CD14-positive monocyte (primary cell): Measurements from ENCODE around the gene ABHD17C. TPM values are rescaled to one million over a fixed set of nuclear protein-coding genes. Genes with fewer than 3 reads are reported as not detected.

ENCODE experiments used
- DNase-seq, 3 donors: peaks; one replicate each; pipeline ENCODE4 v3.0.0-alpha.2; 2011 to 2022
- H2AFZ ChIP-seq: 2 replicates; pipeline ENCODE4 v1.6.0; 2012; ENCODE audit warnings: mild to moderate bottlenecking, low read depth, low read length, inconsistent platforms; ENCODE audit not compliant: insufficient read depth, poor library complexity, severe bottlenecking
- H3K27ac ChIP-seq, 2 donors: 1 replicate in 1 of 2; 2 replicates in 1 of 2; pipeline ENCODE4 v1.5.1; 2012 to 2013; ENCODE audit warnings: low read length in 2 of 2, control low read depth in 1 of 2, inconsistent platforms in 1 of 2, low read depth in 1 of 2, mild to moderate bottlenecking in 1 of 2
- H3K27me3 ChIP-seq, 2 donors: one replicate each; pipeline versions ENCODE4 v1.6.0 to v1.6.1; 2011 to 2013; ENCODE audit warnings: low read length in 2 of 2; ENCODE audit not compliant: control insufficient read depth in 2 of 2, insufficient read depth in 2 of 2
- H3K36me3 ChIP-seq, 2 donors: replicated peaks in 1 of 2; 1 replicate in 1 of 2; 2 replicates in 1 of 2; pipeline versions ENCODE4 v1.5.1 to v1.6.1; 2012 to 2013; ENCODE audit warnings: low read length in 2 of 2, control low read depth in 1 of 2, inconsistent platforms in 1 of 2, mild to moderate bottlenecking in 1 of 2; ENCODE audit not compliant: insufficient read depth in 2 of 2, control insufficient read depth in 1 of 2
- H3K4me1 ChIP-seq, 2 donors: 1 replicate in 1 of 2; 2 replicates in 1 of 2; pipeline versions ENCODE4 v1.5.1 to v1.6.1; 2012 to 2013; ENCODE audit warnings: low read length in 2 of 2, control low read depth in 1 of 2, inconsistent platforms in 1 of 2, mild to moderate bottlenecking in 1 of 2, moderate library complexity in 1 of 2; ENCODE audit not compliant: insufficient read depth in 2 of 2, control insufficient read depth in 1 of 2
- H3K4me2 ChIP-seq: replicated peaks from 2 replicates; pipeline ENCODE3; 2012; ENCODE audit warnings: low read length, moderate library complexity, mild to moderate bottlenecking; ENCODE audit not compliant: poor library complexity, severe bottlenecking; ENCODE audit errors: extremely low read depth
- H3K4me3 ChIP-seq, 3 experiments: fragments of 200-600 bp in 1 of 3; sonication (generic) in 1 of 3; replicated peaks in 1 of 3; 1 replicate in 2 of 3; 2 replicates in 1 of 3; pipeline ENCODE4 v1.5.1; 2011 to 2013; ENCODE audit warnings: low read length in 3 of 3, mild to moderate bottlenecking in 3 of 3, control low read depth in 2 of 3, low read depth in 2 of 3, inconsistent platforms in 1 of 3, moderate library complexity in 1 of 3
- H3K79me2 ChIP-seq: 2 replicates; pipeline ENCODE4 v1.6.0; 2012; ENCODE audit warnings: mild to moderate bottlenecking, control low read depth, inconsistent platforms, low read length, moderate library complexity; ENCODE audit not compliant: insufficient read depth
- H3K9ac ChIP-seq: 2 replicates; pipeline ENCODE4 v1.6.0; 2017; ENCODE audit warnings: low read length, mild to moderate bottlenecking; ENCODE audit not compliant: insufficient read depth, poor library complexity, severe bottlenecking
- H3K9me3 ChIP-seq, 2 donors: replicated peaks in 1 of 2; 1 replicate in 1 of 2; 2 replicates in 1 of 2; pipeline versions ENCODE4 v1.5.1 to v1.6.1; 2012 to 2013; ENCODE audit warnings: low read length in 2 of 2, control low read depth in 1 of 2; ENCODE audit not compliant: control insufficient read depth in 1 of 2, insufficient read depth in 1 of 2
- H4K20me1 ChIP-seq: 2 replicates; pipeline ENCODE4 v1.6.0; 2012; ENCODE audit warnings: mild to moderate bottlenecking, low read length, control low read depth, moderate library complexity; ENCODE audit not compliant: insufficient read depth
- H3K27ac Mint-ChIP-seq, 7 donors: one replicate each; pipeline ENCODE4 v1.8.0; 2020; ENCODE audit warnings: mild to moderate bottlenecking in 7 of 7, mixed read lengths in 7 of 7, moderate library complexity in 6 of 7, inconsistent platforms in 2 of 7
- H3K27me3 Mint-ChIP-seq, 3 donors: one replicate each; pipeline ENCODE4 v1.8.0; 2021 to 2022; ENCODE audit warnings: low read depth in 3 of 3, mild to moderate bottlenecking in 3 of 3, mixed read lengths in 3 of 3, moderate library complexity in 3 of 3, inconsistent platforms in 1 of 3
- H3K36me3 Mint-ChIP-seq, 2 donors: one replicate each; pipeline ENCODE4 v1.8.0; 2020; ENCODE audit warnings: mixed read lengths in 2 of 2, inconsistent platforms in 1 of 2, mild to moderate bottlenecking in 1 of 2
- H3K4me1 Mint-ChIP-seq: one replicate; pipeline ENCODE4 v1.8.0; 2020; ENCODE audit warnings: mild to moderate bottlenecking, mixed read lengths
- H3K4me3 Mint-ChIP-seq, 2 donors: one replicate each; pipeline ENCODE4 v1.8.0; 2020; ENCODE audit warnings: mild to moderate bottlenecking in 2 of 2, mixed read lengths in 2 of 2, moderate library complexity in 1 of 2
- H3K9me3 Mint-ChIP-seq, 7 donors: one replicate each; pipeline ENCODE4 v1.8.0; 2020 to 2022; ENCODE audit warnings: mixed read lengths in 7 of 7, mild to moderate bottlenecking in 6 of 7, moderate library complexity in 6 of 7, inconsistent platforms in 2 of 7
- WGBS: methylation state at CpG from one replicate; pipeline ENCODE4 v1.1.5; 2013; ENCODE audit warnings: missing lambda C conversion rate; ENCODE audit not compliant: insufficient coverage; 5-methylcytosine and 5-hydroxymethylcytosine counted together
- intact Hi-C, 2 donors: fragments of 100-400 bp; cut with micrococcal nuclease; formaldehyde crosslinking; loops; one replicate each; pipeline versions ENCODE4 v1.15.0 to v1.15.1; 2023
- polyA plus RNA-seq, 3 donors: library from polyadenylated mRNA; depleted of rRNA in 1 of 3; unstranded in 2 of 3; stranded (reverse) in 1 of 3; fragments of 300-500 nt in 2 of 3; fragments of >200 nt in 1 of 3; fragmentation: Illumina TruSeq in 2 of 3; gene quantifications; 1 replicate in 2 of 3; 2 replicates in 1 of 3; pipeline ENCODE4 v1.2.3, GENCODE V29; 2012 to 2021
- TF ChIP-seq, protein P1 (sequence below): fragments of 200-600 bp; IDR thresholded peaks from one replicate; pipeline ENCODE4 v1.8.0; 2022; ENCODE audit warnings: antibody characterized with exemption, mild to moderate bottlenecking

Gene ABHD17C
- polyA plus RNA-seq, 3 donors = 0.48 to 0.76 (median 0.68) TPM

DNA sequence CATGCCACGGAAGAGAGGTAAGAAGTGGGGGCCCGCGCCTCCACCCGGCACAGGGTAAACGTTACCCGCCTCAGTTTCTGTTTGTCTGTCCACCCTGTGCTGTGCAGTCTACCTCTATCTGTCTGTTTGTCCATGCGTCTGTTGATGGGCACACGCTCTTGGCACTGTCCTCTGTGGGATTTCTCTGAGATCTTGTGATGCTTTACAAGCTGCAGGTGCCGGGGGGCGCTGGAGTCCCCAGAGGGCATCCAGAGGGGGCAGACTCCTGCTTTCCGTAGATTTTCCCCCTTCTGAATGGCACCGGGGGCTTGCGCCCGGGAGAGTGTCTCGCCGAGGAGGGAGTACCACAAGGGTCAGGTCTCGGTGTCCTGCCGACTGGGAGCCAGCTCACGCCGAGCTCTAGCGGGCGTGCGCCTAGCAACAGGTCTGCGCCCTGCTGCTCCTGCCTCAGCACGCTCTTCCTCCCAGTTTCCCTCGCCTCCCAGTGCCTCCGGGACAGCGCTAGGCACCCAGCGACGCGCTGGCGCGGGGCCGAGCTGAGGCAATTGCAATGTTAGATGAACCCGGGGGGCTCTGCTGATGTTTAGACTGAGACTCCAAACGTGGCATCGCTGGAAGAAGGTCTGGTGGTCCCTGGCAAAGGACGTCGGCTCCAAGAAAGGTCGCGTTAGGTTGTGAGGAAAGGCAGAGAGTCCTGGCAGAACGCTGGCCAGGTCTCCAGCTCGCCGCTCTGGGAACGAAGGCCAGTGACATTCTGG is 84.7 kb downstream of the ABHD17C start:
- H3K27me3 ChIP-seq = peaks cover 47 to 63% of the 10 kb centered on the region in 2 donors
- no peak for DNase-seq
- intact Hi-C loops = loop anchor here (5.0 kb wide), 2 partner anchors 83 to 323 kb away; partner anchors contain the start of gene ABHD17C (in 1 of the 2)
- H3K4me2 ChIP-seq = peak overlapping the region; percentile 71
- Mint-ChIP-seq H3K9me3 (peaks cover 2 to 21% (median 11%) of the 10 kb centered on the region in 7 donors), H3K4me3 (peak overlapping the region; percentile 55 to 94), H3K4me1 (peaks cover 32% of the 10 kb centered on the region), H3K27ac (peak overlapping the region in 1 of 7 donors; percentile 23), H3K36me3 (peaks cover 7 to 12% of the 10 kb centered on the region in 2 donors), H3K27me3 (peaks cover 50 to 70% (median 68%) of the 10 kb centered on the region in 3 donors)
- peak overlapping the region; percentile 31 for H2AFZ ChIP-seq
- H3K27ac ChIP-seq = no peak overlapping the region
- H3K4me3 ChIP-seq = peak overlapping the region in 2 of 3 experiments; percentile 3 to 68
- no peaks in the 10 kb centered on the region for H3K79me2 ChIP-seq
- H3K36me3 ChIP-seq = no peaks in the 10 kb centered on the region
- H4K20me1 ChIP-seq = no peaks in the 10 kb centered on the region
- no peak overlapping the region for H3K9ac ChIP-seq
- WGBS = 5% methylated on average over 45 of the region's 45 CpGs
- H3K4me1 ChIP-seq = peaks cover 33 to 44% of the 10 kb centered on the region in 2 donors
- TF ChIP-seq, protein P1, sequence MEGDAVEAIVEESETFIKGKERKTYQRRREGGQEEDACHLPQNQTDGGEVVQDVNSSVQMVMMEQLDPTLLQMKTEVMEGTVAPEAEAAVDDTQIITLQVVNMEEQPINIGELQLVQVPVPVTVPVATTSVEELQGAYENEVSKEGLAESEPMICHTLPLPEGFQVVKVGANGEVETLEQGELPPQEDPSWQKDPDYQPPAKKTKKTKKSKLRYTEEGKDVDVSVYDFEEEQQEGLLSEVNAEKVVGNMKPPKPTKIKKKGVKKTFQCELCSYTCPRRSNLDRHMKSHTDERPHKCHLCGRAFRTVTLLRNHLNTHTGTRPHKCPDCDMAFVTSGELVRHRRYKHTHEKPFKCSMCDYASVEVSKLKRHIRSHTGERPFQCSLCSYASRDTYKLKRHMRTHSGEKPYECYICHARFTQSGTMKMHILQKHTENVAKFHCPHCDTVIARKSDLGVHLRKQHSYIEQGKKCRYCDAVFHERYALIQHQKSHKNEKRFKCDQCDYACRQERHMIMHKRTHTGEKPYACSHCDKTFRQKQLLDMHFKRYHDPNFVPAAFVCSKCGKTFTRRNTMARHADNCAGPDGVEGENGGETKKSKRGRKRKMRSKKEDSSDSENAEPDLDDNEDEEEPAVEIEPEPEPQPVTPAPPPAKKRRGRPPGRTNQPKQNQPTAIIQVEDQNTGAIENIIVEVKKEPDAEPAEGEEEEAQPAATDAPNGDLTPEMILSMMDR = no peak
- H3K9me3 ChIP-seq = peaks cover 12 to 22% of the 10 kb centered on the region in 2 donors

DNA sequence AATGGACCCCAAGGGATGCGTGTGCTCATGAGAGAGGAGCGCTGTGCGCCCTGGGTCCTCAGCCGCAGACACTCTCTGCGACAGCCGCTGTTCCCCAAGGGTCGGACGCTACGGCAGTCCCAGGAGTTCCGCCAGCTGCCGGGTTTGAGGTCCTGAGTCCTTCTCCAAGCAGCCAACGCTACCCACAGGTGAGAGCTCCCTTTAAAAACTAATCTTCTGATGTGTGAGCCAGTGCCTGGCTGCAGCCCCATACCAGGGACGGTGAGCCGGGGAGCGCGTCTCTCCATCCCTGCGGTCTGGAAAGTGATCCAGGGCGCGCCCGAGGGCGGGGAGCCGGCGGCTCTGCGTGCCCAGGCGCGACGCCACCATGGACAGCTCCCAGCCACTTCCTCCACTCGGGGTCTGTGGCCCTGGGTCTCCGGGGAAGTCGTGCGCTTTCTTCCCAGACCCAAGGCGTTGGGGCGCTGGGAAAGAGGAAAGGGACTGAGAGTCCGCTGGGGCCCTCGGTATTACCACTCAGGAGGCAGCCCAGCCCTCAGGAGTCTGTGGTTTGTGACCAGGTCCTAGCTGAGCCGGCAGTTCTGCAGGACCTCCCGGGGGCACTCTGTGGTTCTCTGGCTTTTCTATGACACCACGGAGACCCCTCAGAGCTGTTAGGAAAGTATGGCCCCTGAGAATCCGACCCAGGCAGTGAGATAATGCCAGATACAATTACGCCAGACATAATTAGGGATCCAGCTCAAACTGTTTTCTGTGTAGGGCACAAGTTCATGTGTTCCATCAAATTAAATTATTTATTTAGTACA is 85.5 kb downstream of the ABHD17C start:
- Histone ChIP-seq H3K79me2 (no peaks in the 10 kb centered on the region), H3K4me2 (no peak overlapping the region), H3K36me3 (no peaks in the 10 kb centered on the region), H3K27ac (no peak overlapping the region), H2AFZ (no peak overlapping the region), H3K9ac (no peak overlapping the region), H3K27me3 (peaks cover 47 to 63% of the 10 kb centered on the region in 2 donors), H3K9me3 (peaks cover 9 to 22% of the 10 kb centered on the region in 2 donors), H4K20me1 (no peaks in the 10 kb centered on the region), H3K4me3 (no peak overlapping the region), H3K4me1 (peaks cover 33 to 44% of the 10 kb centered on the region in 2 donors)
- Mint-ChIP-seq H3K36me3 (peaks cover 7 to 12% of the 10 kb centered on the region in 2 donors), H3K27ac (no peak overlapping the region), H3K9me3 (peaks cover 2 to 21% (median 11%) of the 10 kb centered on the region in 7 donors), H3K4me1 (peaks cover 32% of the 10 kb centered on the region), H3K4me3 (peak overlapping the region in 1 of 2 donors; percentile 94), H3K27me3 (peaks cover 50 to 70% (median 68%) of the 10 kb centered on the region in 3 donors)
- TF ChIP-seq, protein P1 = no peak
- WGBS = 2% methylated on average over 33 of the region's 40 CpGs
- intact Hi-C loops = no loop called here
- DNase-seq = no peak
